Uterus (tissue), 2 donors: Measurements from ENCODE around the gene NRTN.

Experiments
- CTCF ChIP-seq, 4 experiments: fragments of 200-600 bp in 2 of 4; fragments of 450-650 bp in 2 of 4; sonication (generic) in 2 of 4; IDR thresholded peaks; one replicate each; pipeline ENCODE4 v1.5.1; 2016 to 2019; ENCODE audit warnings: antibody characterized with exemption in 4 of 4, mild to moderate bottlenecking in 2 of 4, moderate library complexity in 1 of 4
- POLR2A ChIP-seq, 2 donors: fragments of 450-650 bp; IDR thresholded peaks; one replicate each; pipeline ENCODE4 v1.6.1; 2016; ENCODE audit warnings: antibody characterized with exemption in 2 of 2, mild to moderate bottlenecking in 1 of 2, moderate library complexity in 1 of 2

GRCh38 chr19:5782945-5783919 lies 21.6 kb upstream of the NRTN start:
- TF ChIP-seq CTCF (IDR thresholded peaks at IDR 0.05) (no peak), POLR2A (IDR thresholded peaks at IDR 0.05) (no peak)
